Fibroblast of lung (primary cell): Measurements from ENCODE around the gene RIT2.

Experiments used
- EZH2 ChIP-seq: IDR thresholded peaks from 2 replicates; pipeline ENCODE4 v1.5.1; 2012; ENCODE audit warnings: low read length, control low read depth, mild to moderate bottlenecking; ENCODE audit errors: missing control alignments
- TF ChIP-seq, protein P1 (sequence below), 2 donors: IDR thresholded peaks in 1 of 2; conservative IDR thresholded peaks in 1 of 2; 1 replicate in 1 of 2; 2 replicates in 1 of 2; pipeline ENCODE4 v1.5.1; 2011 to 2012; ENCODE audit warnings: low read length in 2 of 2, control low read depth in 1 of 2, inconsistent platforms in 1 of 2, low read depth in 1 of 2, mild to moderate bottlenecking in 1 of 2

DNA sequence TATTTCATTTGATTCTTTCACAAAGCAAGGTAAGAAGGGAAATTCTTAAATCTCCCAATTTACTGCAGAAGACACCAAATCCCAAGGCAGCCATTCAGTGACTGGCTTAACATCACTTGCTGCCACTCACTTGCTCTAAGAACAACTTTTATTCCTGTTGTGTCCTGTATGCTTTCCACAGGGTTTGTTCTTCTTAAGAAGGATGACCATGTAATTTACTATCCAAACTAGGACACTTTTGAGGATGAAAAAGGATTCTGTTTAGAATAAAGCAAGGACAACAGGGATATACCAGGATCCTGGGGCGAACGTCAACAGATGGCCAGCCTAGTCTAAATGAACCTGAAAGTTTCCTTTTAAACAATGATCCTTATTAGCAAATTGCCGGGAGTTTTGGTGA lies 34.8 kb downstream of the RIT2 start:
- TF ChIP-seq, protein P1, sequence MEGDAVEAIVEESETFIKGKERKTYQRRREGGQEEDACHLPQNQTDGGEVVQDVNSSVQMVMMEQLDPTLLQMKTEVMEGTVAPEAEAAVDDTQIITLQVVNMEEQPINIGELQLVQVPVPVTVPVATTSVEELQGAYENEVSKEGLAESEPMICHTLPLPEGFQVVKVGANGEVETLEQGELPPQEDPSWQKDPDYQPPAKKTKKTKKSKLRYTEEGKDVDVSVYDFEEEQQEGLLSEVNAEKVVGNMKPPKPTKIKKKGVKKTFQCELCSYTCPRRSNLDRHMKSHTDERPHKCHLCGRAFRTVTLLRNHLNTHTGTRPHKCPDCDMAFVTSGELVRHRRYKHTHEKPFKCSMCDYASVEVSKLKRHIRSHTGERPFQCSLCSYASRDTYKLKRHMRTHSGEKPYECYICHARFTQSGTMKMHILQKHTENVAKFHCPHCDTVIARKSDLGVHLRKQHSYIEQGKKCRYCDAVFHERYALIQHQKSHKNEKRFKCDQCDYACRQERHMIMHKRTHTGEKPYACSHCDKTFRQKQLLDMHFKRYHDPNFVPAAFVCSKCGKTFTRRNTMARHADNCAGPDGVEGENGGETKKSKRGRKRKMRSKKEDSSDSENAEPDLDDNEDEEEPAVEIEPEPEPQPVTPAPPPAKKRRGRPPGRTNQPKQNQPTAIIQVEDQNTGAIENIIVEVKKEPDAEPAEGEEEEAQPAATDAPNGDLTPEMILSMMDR (conservative IDR thresholded peaks at IDR 0.05 in 1 of 2, IDR thresholded peaks at IDR 0.05 in 1 of 2; ENCODE audit: low read depth in 1 of 2, low read length in 2 of 2): no peak
- TF ChIP-seq EZH2: no peak
